GM12878 (cell line): ENCODE data around the gene ANTXR2. TPM values are rescaled to one million over a fixed set of nuclear protein-coding genes. Genes with fewer than 3 reads are reported as not detected.

Source experiments
- ATAC-seq: fragments of 200-7000 bp; cut with Tn5 transposase; 3 replicates; pipeline ENCODE4 v1.9.1; 2020; ENCODE audit warnings: mild to moderate bottlenecking, moderate library complexity
- BruUV-seq: library from RNA; stranded (reverse); fragments of 400-500 nt; replicated peaks from 2 replicates; lab custom pipeline; 2021; lab: Mats Ljungman, UMichigan
- CTCF ChIA-PET: fragments of 300-600 bp; sonication (Branson Sonifier 250); formaldehyde crosslinking; extraction: SDS; loops from one replicate; lab custom pipeline; 2021; ENCODE audit warnings: inconsistent platforms; lab: Yijun Ruan, JAX
- POLR2A ChIA-PET: fragments of 350-600 bp; formaldehyde crosslinking; extraction: SDS; loops from one replicate; lab custom pipeline; 2021; ENCODE audit warnings: inconsistent platforms; lab: Charles Lee
- RAD21 ChIA-PET: fragments of 300-600 bp; sonication (Branson Sonifier 250); formaldehyde crosslinking; loops from one replicate; lab custom pipeline; 2023; ENCODE audit warnings: antibody characterized with exemption; ENCODE audit not compliant: unreplicated experiment; lab: Charles Lee
- SMC1A ChIA-PET: fragments of 300-600 bp; sonication (Branson Sonifier 250); formaldehyde crosslinking; loops from one replicate; lab custom pipeline; 2023; ENCODE audit not compliant: unreplicated experiment, uncharacterized antibody; lab: Charles Lee
- DNase-seq: peaks from one replicate; pipeline ENCODE4 v3.0.0-alpha.2; 2011; ENCODE audit warnings: low read depth, low spot score
- FAIRE-seq: peaks from 3 replicates; lab custom pipeline; 2011; peaks lifted over from hg19 to GRCh38; lab: Jason Lieb, UNC
- H2AFZ ChIP-seq: 2 replicates; pipeline ENCODE4 v1.6.0; 2011; ENCODE audit warnings: low read depth, low read length, control low read depth; ENCODE audit not compliant: control insufficient read depth
- H3K27ac ChIP-seq: 2 replicates; pipeline ENCODE4 v1.5.1; 2011; ENCODE audit warnings: control low read depth; ENCODE audit not compliant: control insufficient read depth, insufficient read depth
- H3K27me3 ChIP-seq, 2 experiments: replicated peaks in 1 of 2; 2 replicates each; pipeline versions ENCODE4 v1.6.0 to v1.6.1; 2011; ENCODE audit warnings: low read length in 1 of 2; ENCODE audit not compliant: control insufficient read depth in 2 of 2, insufficient read depth in 2 of 2
- H3K36me3 ChIP-seq, 2 experiments: 2 replicates each; pipeline ENCODE4 v1.5.1; 2011; ENCODE audit warnings: low read length in 1 of 2; ENCODE audit not compliant: control insufficient read depth in 2 of 2, insufficient read depth in 2 of 2
- H3K4me1 ChIP-seq: 2 replicates; pipeline ENCODE4 v1.6.1; 2011; ENCODE audit warnings: mild to moderate bottlenecking, low read length, moderate library complexity, mixed read lengths; ENCODE audit not compliant: control insufficient read depth, insufficient read depth
- H3K4me2 ChIP-seq: 2 replicates; pipeline ENCODE4 v1.6.0; 2011; ENCODE audit warnings: control low read depth; ENCODE audit not compliant: control insufficient read depth, insufficient read depth
- H3K4me3 ChIP-seq: fragments of 200-600 bp; sonication (generic); 2 replicates; pipeline ENCODE4 v1.5.1; 2016
- H3K79me2 ChIP-seq: 2 replicates; pipeline ENCODE4 v1.6.0; 2011; ENCODE audit warnings: low read length; ENCODE audit not compliant: control insufficient read depth, insufficient read depth
- H3K9ac ChIP-seq: 2 replicates; pipeline ENCODE4 v1.8.0; 2011; ENCODE audit warnings: low read length, control low read depth, mixed read lengths; ENCODE audit not compliant: control insufficient read depth, insufficient read depth
- H3K9me3 ChIP-seq: replicated peaks from 3 replicates; pipeline ENCODE4 v1.5.1; 2011; ENCODE audit warnings: mild to moderate bottlenecking, low read length; ENCODE audit not compliant: control insufficient read depth, insufficient read depth
- H4K20me1 ChIP-seq: 2 replicates; pipeline ENCODE4 v1.6.0; 2011; ENCODE audit not compliant: control insufficient read depth, insufficient read depth
- ATF2 ChIP-seq: IDR thresholded peaks from 2 replicates; pipeline ENCODE4 v1.6.1; 2012; ENCODE audit warnings: low read length, inconsistent platforms
- EGR1 ChIP-seq, 2 experiments: IDR thresholded peaks; 1 replicate in 1 of 2; 2 replicates in 1 of 2; pipeline ENCODE4 v1.6.1; 2011 to 2012; ENCODE audit warnings: low read depth in 2 of 2, low read length in 2 of 2, borderline replicate concordance in 1 of 2, mild to moderate bottlenecking in 1 of 2, moderate library complexity in 1 of 2
- PBX3 ChIP-seq: IDR thresholded peaks from 2 replicates; pipeline ENCODE4 v1.6.1; 2011; ENCODE audit warnings: mild to moderate bottlenecking, low read depth, low read length, moderate library complexity; ENCODE audit not compliant: insufficient replicate concordance
- RFX5 ChIP-seq: IDR thresholded peaks from 2 replicates; pipeline ENCODE4 v1.6.1; 2011; ENCODE audit warnings: low read depth, low read length, improper control_type of control experiment
- ZBTB4 ChIP-seq: fragments of 450-650 bp; formaldehyde crosslinking; IDR thresholded peaks from 2 replicates; pipeline ENCODE4 v1.4.0; 2022; ENCODE audit warnings: mild to moderate bottlenecking, moderate library complexity
- ZNF24 ChIP-seq: fragments of 450-650 bp; IDR thresholded peaks from 2 replicates; pipeline ENCODE4 v1.6.1; 2017; ENCODE audit warnings: antibody characterized with exemption, mild to moderate bottlenecking
- in situ Hi-C: fragments of 300-500 bp; cut with MboI; formaldehyde crosslinking; loops from 9 replicates; pipeline ENCODE4 v1.14.3; 2018; ENCODE audit warnings: mixed read lengths
- intact Hi-C: fragments of 100-400 bp; cut with micrococcal nuclease; formaldehyde crosslinking; loops from one replicate; pipeline ENCODE4 v1.14.2; 2022; ENCODE audit not compliant: unreplicated experiment
- polyA plus RNA-seq, 11 experiments: library from polyadenylated mRNA; depleted of rRNA in 4 of 11; unstranded in 6 of 11; stranded (reverse) in 5 of 11; fragments of >200 nt; fragmentation: Nextera tagmentation in 4 of 11; fragmentation: Illumina TruSeq in 1 of 11; extraction: Ambion mirVana in 4 of 11; extraction: Trizol in 1 of 11; gene quantifications; 1 replicate in 1 of 11; 2 replicates in 10 of 11; pipeline versions ENCODE4 v1.2.1 to v1.2.3, GENCODE V29; 2011 to 2016; ENCODE audit warnings: inconsistent platforms in 2 of 11, missing spikeins in 2 of 11, low read depth in 1 of 11
- total RNA-seq, 4 experiments: library from RNA; depleted of rRNA in 3 of 4; stranded (reverse); fragments of >200 nt in 3 of 4; fragmentation: Illumina TruSeq in 1 of 4; extraction: Trizol in 1 of 4; gene quantifications; 2 replicates each; pipeline versions ENCODE4 v1.2.1 to v1.2.3, GENCODE V29; 2013 to 2021

ANTXR2 gene
- total and polyA plus RNA-seq, 10 of the 15 experiments (the other 5 are each of a cell fraction or from before 2014, with no cell fraction given), result 1.4 to 8.9 (median 5.7) TPM

GRCh38 chr4:79881407-79881806 lies 191.6 kb downstream of the ANTXR2 start:
- no peaks in the 10 kb centered on the region for H3K27me3 ChIP-seq
- H3K27ac ChIP-seq, result no peak overlapping the region
- no peaks in the 10 kb centered on the region for H3K4me1 ChIP-seq
- in situ Hi-C loops, result no loop called here
- no peak overlapping the region for H3K4me3 ChIP-seq
- H3K79me2 ChIP-seq, result no peaks in the 10 kb centered on the region
- H3K4me2 ChIP-seq, result no peak overlapping the region
- H3K36me3 ChIP-seq, result no peaks in the 10 kb centered on the region
- no peak for ATAC-seq
- intact Hi-C loops, result no loop called here
- H2AFZ ChIP-seq, result no peak overlapping the region
- TF ChIP-seq EGR1 (IDR thresholded peaks at IDR 0.05; ENCODE audit: borderline replicate concordance in 1 of 2, low read depth in 2 of 2, low read length in 2 of 2) (no peak), ZNF24 (no peak), ZBTB4 (CRISPR knock-in tag) (no peak), RFX5 (no peak), PBX3 (no peak), ATF2 (no peak)
- CTCF ChIA-PET, result no interaction called here
- FAIRE-seq, result no peak
- H3K9me3 ChIP-seq, result no peaks in the 10 kb centered on the region
- POLR2A ChIA-PET, result no interaction called here
- RAD21 ChIA-PET, result no interaction called here
- no peak for DNase-seq
- SMC1A ChIA-PET, result no interaction called here
- no TSS peak for BruUV-seq
- no peak overlapping the region for H3K9ac ChIP-seq
- no peaks in the 10 kb centered on the region for H4K20me1 ChIP-seq
